GM19463 (cell line): ENCODE results near the gene DRAXIN.

Experiments used
- ATAC-seq: cut with Tn5 transposase; IDR thresholded peaks from one replicate; pipeline ENCODE4 v1.9.1; 2021; ENCODE audit warnings: mild to moderate bottlenecking, moderate library complexity; ENCODE audit not compliant: unreplicated experiment

The DRAXIN gene

DNA sequence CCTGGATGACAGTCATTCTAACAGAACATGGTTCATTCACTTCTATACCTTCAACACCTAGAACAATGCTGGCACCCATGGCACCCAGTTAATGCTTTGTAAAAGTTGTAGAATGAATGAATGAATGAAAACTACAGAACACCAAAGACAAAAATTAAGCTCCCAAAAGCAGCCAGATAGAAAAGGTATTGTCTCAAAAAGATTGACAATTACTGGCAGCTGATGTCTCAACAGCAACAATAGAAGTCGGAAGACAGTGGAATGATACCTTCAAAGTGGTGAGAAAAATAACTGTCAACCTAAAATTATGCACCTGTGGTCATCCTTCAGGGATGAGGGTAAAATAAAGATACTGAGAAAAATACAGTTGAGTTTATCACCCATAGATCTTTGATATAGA is 65.5 kb downstream of the DRAXIN start:
- ATAC-seq = no peak

DNA sequence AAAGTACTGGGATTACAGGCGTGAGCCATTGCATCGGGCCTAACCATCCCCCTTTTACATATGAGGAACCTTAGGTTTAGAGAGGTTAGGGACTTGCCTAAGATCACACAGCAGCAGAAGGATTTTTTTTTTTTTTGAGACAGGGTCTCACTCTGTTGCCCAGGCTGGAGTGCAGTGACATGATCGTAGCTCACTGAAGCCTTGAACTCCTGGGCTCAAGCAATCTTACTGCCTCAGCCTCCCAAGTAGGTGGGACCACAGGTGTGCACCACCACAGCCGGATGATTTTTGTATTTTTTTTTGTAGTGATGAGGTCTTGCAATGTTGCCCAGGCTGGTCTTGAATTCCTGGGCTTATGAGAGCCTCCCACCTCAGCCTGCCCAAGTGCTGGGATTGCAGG is 68.3 kb downstream of the DRAXIN start:
- no peak for ATAC-seq

DNA sequence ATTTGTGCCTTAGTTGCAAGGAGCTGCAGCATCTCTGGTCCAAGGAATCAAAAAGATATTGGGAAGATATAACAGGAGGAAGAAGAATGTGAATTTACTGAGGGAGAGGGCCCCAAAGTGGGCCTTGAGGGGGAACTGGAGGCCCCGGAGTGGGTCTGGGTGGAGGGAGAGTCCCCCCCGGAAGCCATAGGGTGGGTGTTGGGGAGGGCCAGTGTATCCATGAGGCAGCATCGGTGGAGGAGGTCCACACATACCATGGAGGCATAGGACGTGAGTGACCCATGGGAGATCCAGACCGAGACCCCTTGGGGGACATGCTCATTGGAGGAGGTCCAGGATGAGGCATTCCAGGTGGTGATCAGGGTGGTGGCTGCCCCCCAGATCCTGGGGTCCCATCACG is 69.8 kb downstream of the DRAXIN start:
- no peak for ATAC-seq

DNA sequence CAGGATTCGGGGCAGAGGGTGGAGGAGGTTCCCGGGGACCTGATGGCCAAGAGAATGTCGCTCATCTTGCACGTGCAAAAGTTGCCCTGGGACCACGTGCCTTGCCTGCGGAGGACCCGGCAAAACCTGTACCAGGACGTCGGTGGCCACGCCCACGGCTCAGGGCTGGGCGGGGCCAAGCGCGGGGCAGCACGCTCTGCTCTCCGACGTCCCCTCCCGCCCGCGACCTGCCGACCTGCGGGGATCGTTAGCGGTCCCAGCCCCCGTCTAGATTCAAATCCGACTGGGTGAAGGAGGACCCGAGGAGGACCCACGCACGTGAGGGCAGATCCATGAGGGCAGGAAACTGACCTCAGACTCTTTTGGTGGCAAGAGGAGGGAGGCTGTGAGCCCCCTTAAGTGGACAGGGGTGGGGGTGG is 70.5 kb downstream of the DRAXIN start, which contains the start of gene C1orf167:
Gene C1orf167 (plus strand): TSS at position 206 of the 419 bp plus-strand sequence. CDS start 2,208 bp downstream, outside the sequence.
- ATAC-seq = no peak

DNA sequence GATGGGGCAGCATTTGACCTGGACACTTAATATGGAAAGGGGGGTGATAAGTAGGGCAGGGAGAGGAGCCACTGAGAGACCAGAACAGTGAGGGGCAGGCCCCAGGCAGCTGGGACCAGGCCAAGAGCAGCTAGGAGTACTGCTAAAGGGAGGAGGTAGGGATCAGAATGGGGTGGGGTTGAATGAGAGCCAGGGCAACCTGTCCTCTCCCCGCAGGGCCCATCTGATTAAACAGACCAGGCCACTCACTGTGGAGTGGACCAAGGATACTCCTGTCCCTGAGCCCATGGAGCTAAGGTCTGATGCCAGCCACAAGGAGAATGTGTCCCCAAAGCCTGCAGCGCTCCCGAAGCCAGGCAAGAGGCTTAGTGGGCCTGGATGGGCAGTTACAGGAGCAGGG is 72.6 kb downstream of the DRAXIN start:
- ATAC-seq = no peak

DNA sequence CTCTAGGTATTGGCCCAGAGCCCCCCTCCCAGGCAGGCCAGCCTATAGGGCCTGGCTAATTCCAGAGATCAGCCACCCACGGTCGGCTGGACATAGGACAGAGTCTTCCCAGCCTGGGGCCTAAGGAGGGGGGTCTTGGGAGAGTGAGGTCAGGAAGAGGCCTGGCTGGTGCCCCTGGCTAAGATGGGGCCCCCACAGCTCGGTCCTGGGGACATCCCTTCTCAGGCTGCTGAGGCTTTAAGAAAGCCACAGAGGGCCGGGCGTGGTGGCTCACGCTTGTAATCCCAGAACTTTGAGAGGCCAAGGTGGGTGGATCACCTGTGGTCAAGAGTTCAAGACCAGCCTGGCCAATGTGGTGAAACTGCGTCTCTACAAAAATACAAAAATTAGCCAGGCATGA is 73.0 kb downstream of the DRAXIN start:
- no peak for ATAC-seq

DNA sequence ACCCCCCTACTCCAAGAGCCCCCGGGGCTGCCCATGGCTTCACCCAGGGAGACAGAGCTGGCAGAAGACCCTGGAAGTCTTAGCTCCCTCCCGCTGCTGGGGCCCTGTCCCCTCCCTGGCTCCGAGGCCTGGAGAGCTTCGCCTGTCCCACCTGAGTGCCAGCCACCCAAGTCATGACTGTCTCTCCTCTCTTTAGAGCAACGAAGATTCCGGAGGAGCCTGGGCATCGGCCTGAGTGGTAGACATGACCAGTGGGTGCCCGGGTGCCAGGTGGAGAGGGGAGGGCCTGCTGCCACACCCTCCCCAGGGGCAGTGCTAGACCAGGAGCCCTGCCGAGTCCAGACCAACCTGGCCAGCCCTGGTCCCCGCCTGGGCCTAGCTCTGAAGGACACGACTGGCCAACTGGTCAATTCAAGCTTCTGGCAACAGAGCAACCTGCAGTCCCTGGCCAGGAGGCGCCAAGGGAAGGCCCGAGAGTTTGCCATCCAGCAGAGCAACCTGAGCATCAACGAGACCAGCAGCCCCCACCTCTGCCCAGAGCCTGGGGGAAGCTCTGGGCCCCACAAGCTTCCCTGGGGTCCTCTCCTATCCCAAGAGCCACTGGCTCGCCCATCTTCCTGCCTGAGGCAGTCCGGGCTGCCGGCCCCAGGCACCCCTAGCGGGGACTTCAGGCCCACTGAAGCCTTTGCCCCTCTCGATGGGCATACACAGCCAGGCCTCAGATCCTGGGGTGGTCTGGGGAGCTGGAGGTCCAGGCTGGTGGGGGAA is 74.3 kb downstream of the DRAXIN start:
- no peak for ATAC-seq

DNA sequence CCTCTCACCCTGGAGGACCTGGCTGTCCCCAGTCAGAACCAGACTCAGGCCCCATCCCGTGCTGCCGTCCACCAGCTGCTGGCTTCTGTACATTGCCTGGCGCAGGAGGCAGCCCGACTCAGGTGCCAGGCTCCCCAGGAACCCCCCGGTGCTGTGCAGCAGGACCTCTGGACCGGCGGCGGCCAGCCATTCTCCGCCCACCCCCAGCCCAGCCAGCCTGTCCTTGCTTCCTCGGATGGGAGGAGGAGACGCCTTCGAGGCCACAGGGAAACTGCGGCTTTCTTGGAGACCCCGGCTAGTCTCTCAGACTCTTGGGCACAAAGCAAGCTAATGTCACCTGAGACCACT is 74.9 kb downstream of the DRAXIN start:
- ATAC-seq = no peak

DNA sequence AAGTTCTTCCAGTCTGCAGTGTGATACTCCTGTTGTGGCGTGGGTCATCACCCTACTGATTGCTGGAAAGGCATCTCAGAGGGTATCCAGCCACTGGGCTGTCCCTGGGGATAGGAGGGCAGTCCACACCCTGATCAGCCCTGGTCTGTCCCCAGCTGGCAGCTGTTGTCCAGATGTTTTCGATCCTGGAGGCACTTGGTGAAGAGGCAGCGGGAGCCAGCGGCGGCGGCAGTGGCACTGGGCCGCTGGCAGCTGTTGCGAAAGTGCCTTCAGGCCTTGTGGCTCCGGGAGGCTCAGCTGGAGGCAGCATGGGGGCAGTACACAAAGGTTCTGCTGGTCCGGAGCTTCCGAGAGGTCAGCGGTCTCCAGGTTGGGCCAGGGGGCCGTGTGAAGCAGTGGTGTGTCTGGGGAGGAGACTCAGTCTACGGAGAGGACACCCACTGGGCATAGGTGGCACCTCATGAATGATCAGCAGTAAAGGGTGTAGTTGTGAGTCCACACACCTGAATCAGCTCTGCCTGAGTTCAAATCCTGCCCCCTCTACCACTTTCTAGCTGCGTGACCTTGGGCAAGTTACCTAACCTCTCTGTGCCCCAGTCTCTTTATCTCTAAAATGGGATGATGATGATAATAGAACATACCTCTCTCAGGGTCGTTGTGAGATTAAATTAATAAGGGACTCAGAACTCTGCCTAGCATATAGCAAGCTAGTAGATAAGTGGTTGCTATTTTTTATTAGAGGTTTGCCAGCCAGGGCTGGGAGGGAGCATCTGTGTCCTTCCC is 76.6 kb downstream of the DRAXIN start:
- ATAC-seq = no peak

DNA sequence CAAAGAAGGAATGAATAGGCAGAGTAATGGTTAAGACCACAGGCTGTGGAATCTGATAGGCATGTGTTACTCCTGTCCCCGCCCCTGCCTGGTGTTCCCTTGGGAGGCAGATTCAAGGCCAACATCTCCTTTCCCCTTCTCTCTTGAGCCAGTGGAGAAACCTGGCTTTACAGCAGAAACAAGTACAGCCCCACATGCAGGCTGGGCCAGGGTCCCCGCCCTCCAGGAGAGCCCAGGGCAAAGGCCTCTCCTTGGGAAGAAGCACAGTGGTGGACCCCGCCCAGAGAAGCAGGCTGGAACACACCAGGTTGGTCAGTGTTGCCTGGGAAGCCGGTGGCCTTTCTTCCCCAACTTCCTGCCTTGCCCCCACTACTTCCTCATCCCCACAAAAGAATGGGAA is 77.3 kb downstream of the DRAXIN start:
- no peak for ATAC-seq

DNA sequence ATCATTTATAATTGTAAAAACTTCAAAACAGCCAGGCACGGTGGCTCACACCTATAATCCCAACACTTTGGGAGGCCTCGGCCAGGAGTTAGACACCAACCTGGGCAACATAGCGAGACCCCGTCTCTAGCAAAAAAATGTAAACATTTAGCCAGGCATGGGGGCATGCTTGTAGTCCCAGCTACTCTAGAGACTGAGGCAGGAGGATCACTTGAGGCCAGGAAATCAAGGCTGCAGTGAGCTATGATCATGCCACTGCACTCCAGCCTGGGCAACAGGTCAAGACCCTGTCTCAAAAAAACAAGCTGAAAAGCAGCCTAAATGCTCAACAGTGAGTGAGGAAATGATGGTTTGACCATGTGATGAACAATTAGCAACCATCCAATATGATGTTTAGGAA is 77.8 kb downstream of the DRAXIN start:
- no peak for ATAC-seq

DNA sequence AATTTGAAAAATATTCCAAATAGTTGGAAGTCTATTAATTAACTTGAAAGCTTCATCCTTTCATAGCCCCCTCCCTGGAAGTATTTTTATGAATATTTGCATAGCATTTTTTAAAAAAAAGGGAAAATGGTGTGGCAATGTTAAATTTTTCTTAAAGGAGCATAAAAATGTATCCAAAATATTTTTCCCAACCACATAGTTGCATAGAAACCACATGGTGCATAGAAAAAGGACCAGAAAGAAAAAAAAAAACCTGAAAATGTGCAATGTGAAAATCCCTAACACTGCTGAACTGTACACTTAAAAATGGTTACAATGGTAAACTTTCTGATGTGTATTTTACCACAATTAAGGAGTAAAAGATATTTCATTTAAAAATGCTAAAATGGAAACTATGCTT is 78.5 kb downstream of the DRAXIN start:
- no peak for ATAC-seq

DNA sequence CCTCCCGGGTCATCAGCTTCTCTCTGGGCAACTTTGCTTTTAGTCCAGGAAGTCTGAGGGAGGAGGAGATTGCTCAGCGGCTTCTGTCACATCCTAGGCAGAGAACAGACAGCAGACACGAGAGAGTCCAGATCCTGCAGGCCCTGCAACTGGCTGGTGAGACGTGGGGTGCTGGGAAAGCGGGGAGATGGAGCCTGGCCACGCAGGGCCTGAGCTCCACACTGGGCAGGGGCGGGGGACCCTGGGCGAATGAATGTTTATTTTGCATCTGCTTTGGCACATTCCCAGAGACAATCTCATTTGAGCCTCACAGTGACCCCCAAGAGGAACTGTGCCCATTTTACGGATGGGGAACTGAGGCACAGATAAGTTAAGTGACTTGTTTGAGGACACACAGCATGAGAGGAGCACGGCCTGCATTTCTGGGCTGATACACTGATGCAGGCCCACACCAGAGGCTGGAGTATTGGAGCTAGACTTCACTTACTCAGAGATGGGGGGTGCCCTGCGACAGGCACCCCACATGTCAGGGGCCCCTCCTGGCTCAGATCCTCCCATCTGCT is 80.1 kb downstream of the DRAXIN start:
- no peak for ATAC-seq

DNA sequence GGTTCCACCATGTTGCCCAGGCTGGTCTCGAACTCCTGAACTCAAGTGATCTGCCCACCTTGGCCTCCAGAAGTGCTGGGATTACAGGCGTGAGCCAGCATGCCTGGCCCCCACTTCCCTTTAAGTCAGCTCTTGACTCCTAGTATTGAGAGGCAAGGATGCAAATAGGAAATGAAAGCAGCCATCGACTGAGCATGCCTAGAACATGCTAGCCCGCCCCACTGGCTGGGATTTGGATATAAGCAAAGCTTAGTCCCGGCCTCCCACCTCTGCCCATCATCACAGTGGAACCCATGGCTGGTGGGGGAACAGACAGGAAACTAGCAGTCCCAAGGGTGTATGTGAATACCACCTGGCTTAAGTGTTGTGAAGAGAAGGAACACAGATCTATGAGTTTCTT is 80.9 kb downstream of the DRAXIN start:
- no peak for ATAC-seq

DNA sequence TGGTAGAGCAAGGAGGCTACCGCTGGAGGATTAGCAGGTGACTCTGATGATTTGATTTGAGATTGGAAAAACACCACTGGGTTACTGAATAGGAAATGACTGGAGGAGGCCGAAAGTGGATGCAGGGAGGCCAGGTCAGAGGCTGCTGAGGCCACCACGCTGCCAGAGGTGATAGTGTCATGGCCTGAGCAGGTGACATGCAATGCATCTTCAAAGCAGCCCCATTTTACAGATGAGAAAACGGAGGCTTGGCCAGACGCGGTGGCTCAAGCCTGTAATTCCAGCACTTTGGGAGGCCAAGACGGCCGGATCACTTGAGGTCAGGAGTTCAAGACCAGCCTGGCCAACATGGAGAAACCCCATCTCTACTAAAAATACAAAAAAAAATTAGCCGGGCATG is 83.2 kb downstream of the DRAXIN start:
- no peak for ATAC-seq
